Measurements from ENCODE around the gene KHDC4.
"Not testable (repeated sequence)": the region's sequence is repeated elsewhere in the genome, so short reads cannot be mapped to it uniquely, and the experiment has no call there.

Gene KHDC4

GRCh38 chr1:155940482-155940992, 6.3 kb upstream of the KHDC4 start:
- no peak for DNase-seq

- peak; percentile 43 for DNase-seq
Measured at GRCh38 chr1:155938220-155938627, 4.0 kb upstream of the KHDC4 start.

DNA sequence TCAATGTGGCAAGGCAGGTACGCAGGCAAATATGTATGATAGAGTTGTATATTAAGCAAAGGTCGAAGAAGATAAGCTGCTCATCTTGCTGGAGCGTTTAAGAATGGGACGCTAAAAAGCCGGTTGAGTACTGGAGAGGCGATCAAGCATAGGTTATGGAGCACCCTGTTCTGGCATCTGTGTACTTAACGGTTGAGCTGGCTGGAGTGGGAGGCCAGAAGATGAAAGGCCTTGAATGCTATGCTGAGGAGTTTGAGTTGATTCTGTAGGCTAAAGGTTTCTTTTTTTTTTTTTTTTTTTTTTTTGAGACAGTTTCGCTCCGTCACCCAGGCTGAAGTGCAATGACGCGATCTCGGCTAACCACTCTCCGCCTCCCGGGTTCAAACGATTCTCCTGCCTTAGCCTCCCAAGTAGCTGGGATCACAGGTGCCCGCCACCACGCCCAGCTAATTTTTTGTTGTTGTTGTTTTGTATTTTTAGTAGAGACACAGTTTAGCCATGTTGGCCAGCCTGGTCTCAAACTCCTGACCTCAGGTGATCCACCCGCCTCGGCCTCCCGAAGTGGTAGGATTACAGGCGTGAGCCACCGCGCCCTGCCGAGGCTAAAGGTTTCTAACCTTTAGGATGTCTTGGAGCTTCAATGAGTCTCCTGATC, 850 bp upstream of the KHDC4 start:
- DNase-seq, result no peak

- no peak for DNase-seq
Measured at GRCh38 chr1:155933591-155934096, 569 bp downstream of the KHDC4 start.

- DNase-seq, result no peak
Measured at GRCh38 chr1:155932487-155932886, 1.7 kb downstream of the KHDC4 start.

- DNase-seq, result no peak
Measured at GRCh38 chr1:155932081-155932480, 2.1 kb downstream of the KHDC4 start.

GRCh38 chr1:155931332-155932038, 2.7 kb downstream of the KHDC4 start:
- DNase-seq, result no peak

GRCh38 chr1:155930725-155931124, 3.5 kb downstream of the KHDC4 start:
- DNase-seq, result not testable (repeated sequence)

- no peak for DNase-seq
Measured at GRCh38 chr1:155929057-155929456, 5.2 kb downstream of the KHDC4 start.

- DNase-seq, result no peak
Measured at GRCh38 chr1:155925506-155925905, 8.7 kb downstream of the KHDC4 start.

DNA sequence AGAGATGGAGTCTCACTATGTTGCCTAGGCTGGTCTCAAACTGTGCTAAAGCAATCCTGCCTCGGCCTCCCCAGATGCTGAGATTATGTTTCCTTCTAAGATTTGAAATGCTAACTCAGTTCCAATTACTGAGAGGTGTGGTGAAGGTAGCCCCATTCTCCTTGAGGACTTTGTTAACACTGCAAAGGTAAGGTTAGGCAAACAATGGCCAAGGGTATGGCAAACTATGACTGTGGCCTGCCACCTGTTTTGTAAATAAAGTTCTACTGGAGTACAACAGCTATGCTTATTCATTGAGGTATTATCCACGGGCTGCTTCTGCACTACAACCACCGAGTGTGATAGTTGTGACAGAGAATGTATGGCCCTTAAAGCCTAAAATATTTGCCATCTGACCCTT, 13.5 kb downstream of the KHDC4 start:
- no peak for DNase-seq

DNA sequence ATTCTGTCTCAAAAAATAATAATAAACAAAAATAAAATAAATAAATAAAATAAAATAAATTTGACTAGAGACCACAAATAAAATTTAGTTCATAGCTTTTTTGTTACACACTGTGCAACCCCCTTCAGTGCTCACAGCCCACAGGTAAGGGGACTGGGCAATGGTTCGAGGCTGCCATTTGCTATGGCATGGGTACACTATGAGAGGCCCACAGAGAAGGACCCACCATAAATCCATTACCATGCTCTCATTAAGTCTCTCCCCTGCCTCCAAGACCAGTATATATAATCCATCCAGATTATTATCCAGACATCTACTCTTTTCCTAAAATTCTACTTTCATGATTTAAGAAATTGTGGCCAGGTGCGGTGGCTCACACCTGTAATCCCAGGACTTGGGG, 14.4 kb downstream of the KHDC4 start:
- DNase-seq, result no peak

DNA sequence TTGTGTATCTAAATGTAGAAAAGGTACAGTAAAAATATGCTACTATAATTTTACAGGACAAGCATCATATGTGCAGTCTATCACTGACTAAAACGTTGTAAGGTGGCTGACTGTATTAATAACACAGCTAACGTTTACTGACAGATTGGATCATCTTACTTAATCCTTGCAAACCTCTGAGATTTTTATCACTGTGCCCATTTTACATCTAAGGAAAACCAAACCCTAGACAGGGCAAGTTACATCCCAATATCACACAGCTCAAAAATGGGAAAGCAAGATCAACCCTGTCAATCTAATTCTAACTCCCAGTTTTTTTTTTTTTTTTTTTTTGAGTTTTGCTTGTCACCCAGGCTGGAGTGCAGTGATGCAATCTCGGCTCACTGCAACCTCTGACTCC, 15.6 kb downstream of the KHDC4 start:
- DNase-seq, result no peak

GRCh38 chr1:155913969-155914757, 20.1 kb downstream of the KHDC4 start:
- DNase-seq, result no peak

- no peak for DNase-seq
Measured at GRCh38 chr1:155912056-155912536, 22.1 kb downstream of the KHDC4 start.

DNA sequence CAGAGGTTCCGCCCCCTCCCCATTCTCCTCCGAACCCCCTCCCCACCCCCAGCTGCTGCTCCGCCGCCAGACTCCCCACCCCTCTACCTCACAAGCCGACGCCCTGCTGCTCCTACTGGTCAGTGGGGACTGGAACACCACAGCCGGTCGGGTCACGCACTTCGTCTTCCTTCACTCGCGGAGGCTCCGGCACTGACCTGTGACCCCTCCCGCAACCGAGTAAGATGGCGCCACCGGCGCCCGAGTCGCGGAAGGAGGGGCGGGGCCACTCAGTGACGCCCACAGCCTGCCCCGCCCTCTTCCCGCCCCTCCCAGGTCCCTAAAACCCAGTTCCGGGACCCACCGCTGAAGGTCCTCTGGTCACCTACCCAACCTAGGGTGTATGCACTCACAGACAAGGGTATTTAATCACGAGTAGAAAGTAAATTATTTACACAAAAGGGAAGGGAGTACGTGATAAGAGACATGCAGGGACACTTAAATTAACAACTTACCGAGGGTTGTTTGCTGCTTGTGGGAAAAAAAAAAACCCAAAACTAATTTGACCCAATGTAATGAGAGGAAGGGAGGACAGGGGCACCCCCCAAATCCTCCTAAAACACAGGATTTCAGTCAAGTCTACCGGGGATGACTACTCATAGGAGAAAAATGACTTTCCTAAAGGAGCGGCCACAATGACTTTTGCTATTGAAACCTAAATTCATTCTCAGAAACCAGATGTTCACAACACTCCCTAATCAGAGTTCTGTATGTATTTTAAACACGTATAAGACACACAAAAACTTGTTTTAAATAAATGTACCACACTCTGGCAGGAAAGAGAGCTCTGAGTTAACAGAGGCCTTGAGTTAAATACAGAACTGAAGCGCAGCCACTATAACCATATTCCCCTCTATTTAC, 22.8 kb downstream of the KHDC4 start, which contains the start of gene RIT1:
TSS of gene RIT1 (minus strand) at position 194 of the 900 bp plus-strand sequence. CDS start 588 bp downstream, outside the sequence.
- peak; percentile 89 for DNase-seq

GRCh38 chr1:155910621-155911121, 23.5 kb downstream of the KHDC4 start:
- peak; percentile 21 for DNase-seq

GRCh38 chr1:155909894-155910293, 24.3 kb downstream of the KHDC4 start:
- peak; percentile 17 for DNase-seq

- DNase-seq, result no peak
Measured at GRCh38 chr1:155904261-155904660, 30.0 kb downstream of the KHDC4 start.

DNA sequence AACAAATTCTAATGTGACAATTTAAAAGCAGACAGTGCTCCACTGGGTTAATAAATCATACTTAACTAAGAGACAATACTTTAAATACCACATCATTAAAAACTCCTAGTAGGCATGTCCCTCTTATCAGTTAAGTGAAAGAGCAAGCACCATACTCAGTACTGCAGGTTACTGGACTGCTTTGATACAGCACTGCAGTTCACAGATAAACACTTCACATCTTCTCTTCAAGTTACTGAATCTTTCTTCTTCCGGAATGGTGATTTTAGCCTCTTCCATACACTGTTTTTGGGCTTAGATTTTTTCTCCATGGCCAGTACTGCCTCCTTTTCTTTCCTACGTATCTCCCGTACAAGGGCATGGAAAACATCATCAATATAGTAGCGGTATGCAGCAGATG, 34.1 kb downstream of the KHDC4 start:
- no peak for DNase-seq

GRCh38 chr1:155899683-155900082, 34.5 kb downstream of the KHDC4 start:
- DNase-seq, result no peak

DNA sequence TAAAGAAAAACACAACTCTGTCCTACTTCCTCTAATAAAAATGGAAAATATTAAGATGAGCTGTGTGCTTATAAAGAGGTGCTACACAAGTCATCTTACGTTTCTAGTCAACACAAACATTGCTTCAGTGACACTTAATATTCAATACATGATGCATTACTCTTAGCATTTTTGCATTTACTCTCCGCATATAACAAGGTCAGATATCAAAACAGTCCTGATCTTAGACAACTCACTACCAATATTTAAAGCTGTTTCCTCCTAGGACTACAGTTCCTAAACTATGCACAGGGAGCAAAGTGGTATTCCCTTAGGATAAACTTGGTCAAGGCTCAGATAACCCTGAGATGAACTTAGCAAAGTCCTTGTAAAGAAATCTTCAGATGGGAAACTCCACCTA, 35.3 kb downstream of the KHDC4 start:
- no peak for DNase-seq
